ENCODE measurements around the gene SPANXN3.
"Not testable (repeated sequence)": the region's sequence is repeated elsewhere in the genome, so short reads cannot be mapped to it uniquely, and the experiment has no call there.

Gene SPANXN3

GRCh38 chrX:143517375-143517774 lies at the start of gene SPANXN3:
TSS of gene SPANXN3 (minus strand) at chrX:143517475. CDS start at chrX:143517391, 84 bp downstream.
- DNase-seq (ENCODE audit: extremely low spot score); CTCF ChIA-PET; POLR2A ChIA-PET: not testable (repeated sequence)

- TF ChIP-seq CTBP1 (IDR thresholded peaks at IDR 0.05; ENCODE audit: borderline replicate concordance) (no peak), LEF1 (IDR thresholded peaks at IDR 0.05; ENCODE audit: borderline replicate concordance) (no peak), SUZ12 (IDR thresholded peaks at IDR 0.05) (no peak), SP1 (IDR thresholded peaks at IDR 0.05) (no peak), HDGF (IDR thresholded peaks at IDR 0.05; ENCODE audit: borderline replicate concordance) (no peak), FOXA1 (IDR thresholded peaks at IDR 0.05) (no peak), ARNT (IDR thresholded peaks at IDR 0.05) (no peak), FOXM1 (IDR thresholded peaks at IDR 0.05; ENCODE audit: borderline replicate concordance) (no peak), NFRKB (IDR thresholded peaks at IDR 0.05) (no peak)
- ChIA-PET POLR2A (no interaction called here), CTCF (interaction anchor here (0.7 kb wide), 1 partner anchor 9 kb away, joined by 4 read pairs; no protein-coding TSS in a partner anchor)
- DNase-seq (ENCODE audit: extremely low spot score): no peak
Observed at GRCh38 chrX:143536176-143536575, 18.9 kb upstream of the SPANXN3 start.

- CTCF ChIA-PET; DNase-seq (ENCODE audit: extremely low spot score); POLR2A ChIA-PET: not testable (repeated sequence)
Observed at GRCh38 chrX:143502196-143502595, 15.1 kb downstream of the SPANXN3 start.

GRCh38 chrX:143500751-143501150 lies 16.5 kb downstream of the SPANXN3 start:
- POLR2A ChIA-PET: no interaction called here
- CTCF ChIA-PET: no interaction called here
- TF ChIP-seq SP1 (IDR thresholded peaks at IDR 0.05) (no peak), FOXM1 (IDR thresholded peaks at IDR 0.05; ENCODE audit: borderline replicate concordance) (no peak), PKNOX1 (IDR thresholded peaks at IDR 0.05) (no peak), ELF4 (IDR thresholded peaks at IDR 0.05) (no peak), FOXK2 (IDR thresholded peaks at IDR 0.05) (no peak), ZNF384 (IDR thresholded peaks at IDR 0.05) (no peak), NFRKB (IDR thresholded peaks at IDR 0.05) (no peak), TARDBP (IDR thresholded peaks at IDR 0.05) (no peak), L3MBTL2 (conservative IDR thresholded peaks at IDR 0.05) (no peak), LEF1 (IDR thresholded peaks at IDR 0.05; ENCODE audit: borderline replicate concordance) (no peak), ARNT (IDR thresholded peaks at IDR 0.05) (no peak), CTBP1 (IDR thresholded peaks at IDR 0.05; ENCODE audit: borderline replicate concordance) (no peak), FOXA1 (IDR thresholded peaks at IDR 0.05) (no peak), SUZ12 (IDR thresholded peaks at IDR 0.05) (no peak)
- no peak for DNase-seq (ENCODE audit: extremely low spot score)

- CTCF ChIA-PET: no interaction called here
- POLR2A ChIA-PET: no interaction called here
- DNase-seq (ENCODE audit: extremely low spot score): no peak
- TF ChIP-seq FOXA1 (IDR thresholded peaks at IDR 0.05) (no peak), ARNT (IDR thresholded peaks at IDR 0.05) (no peak), SUZ12 (IDR thresholded peaks at IDR 0.05) (no peak), ZNF384 (IDR thresholded peaks at IDR 0.05) (no peak), BHLHE40 (IDR thresholded peaks at IDR 0.05; ENCODE audit: borderline replicate concordance) (no peak), TARDBP (IDR thresholded peaks at IDR 0.05) (no peak), PKNOX1 (IDR thresholded peaks at IDR 0.05) (no peak), ELF4 (IDR thresholded peaks at IDR 0.05) (no peak)
Observed at GRCh38 chrX:143486105-143486504, 31.2 kb downstream of the SPANXN3 start.

GRCh38 chrX:143476751-143477150 lies 40.5 kb downstream of the SPANXN3 start:
- ChIA-PET CTCF (no interaction called here), POLR2A (no interaction called here)
- TF ChIP-seq BHLHE40 (IDR thresholded peaks at IDR 0.05; ENCODE audit: borderline replicate concordance): no peak
- no peak for DNase-seq (ENCODE audit: extremely low spot score)

GRCh38 chrX:143472347-143472938 lies 44.8 kb downstream of the SPANXN3 start:
- TF ChIP-seq BHLHE40 (IDR thresholded peaks at IDR 0.05; ENCODE audit: borderline replicate concordance) (no peak), L3MBTL2 (conservative IDR thresholded peaks at IDR 0.05) (no peak), HDGF (IDR thresholded peaks at IDR 0.05; ENCODE audit: borderline replicate concordance) (no peak), FOXM1 (IDR thresholded peaks at IDR 0.05; ENCODE audit: borderline replicate concordance) (no peak), NFRKB (IDR thresholded peaks at IDR 0.05) (no peak), CTBP1 (IDR thresholded peaks at IDR 0.05; ENCODE audit: borderline replicate concordance) (no peak)
- ChIA-PET POLR2A (no interaction called here), CTCF (no interaction called here)
- no peak for DNase-seq (ENCODE audit: extremely low spot score)

- POLR2A ChIA-PET: no interaction called here
Observed at GRCh38 chrX:143466130-143466529, 51.1 kb downstream of the SPANXN3 start.

More at GRCh38 chrX:143466130-143466529, 51.1 kb downstream of the SPANXN3 start:
- CTCF ChIA-PET: no interaction called here
- DNase-seq (ENCODE audit: extremely low spot score): no peak
- TF ChIP-seq HDGF (IDR thresholded peaks at IDR 0.05; ENCODE audit: borderline replicate concordance) (no peak), SUZ12 (IDR thresholded peaks at IDR 0.05) (no peak), CTBP1 (IDR thresholded peaks at IDR 0.05; ENCODE audit: borderline replicate concordance) (no peak), ARNT (IDR thresholded peaks at IDR 0.05) (no peak), ELF4 (IDR thresholded peaks at IDR 0.05) (no peak), L3MBTL2 (conservative IDR thresholded peaks at IDR 0.05) (no peak), BHLHE40 (IDR thresholded peaks at IDR 0.05; ENCODE audit: borderline replicate concordance) (no peak), SP1 (IDR thresholded peaks at IDR 0.05) (no peak), TARDBP (IDR thresholded peaks at IDR 0.05) (no peak), PKNOX1 (IDR thresholded peaks at IDR 0.05) (no peak), ZNF384 (IDR thresholded peaks at IDR 0.05) (no peak), NFRKB (IDR thresholded peaks at IDR 0.05) (no peak), FOXA1 (IDR thresholded peaks at IDR 0.05) (no peak), FOXM1 (IDR thresholded peaks at IDR 0.05; ENCODE audit: borderline replicate concordance) (no peak), LEF1 (IDR thresholded peaks at IDR 0.05; ENCODE audit: borderline replicate concordance) (no peak), FOXK2 (IDR thresholded peaks at IDR 0.05) (no peak)
